ENCODE measurements around the gene ADARB1.

The ADARB1 gene

DNA sequence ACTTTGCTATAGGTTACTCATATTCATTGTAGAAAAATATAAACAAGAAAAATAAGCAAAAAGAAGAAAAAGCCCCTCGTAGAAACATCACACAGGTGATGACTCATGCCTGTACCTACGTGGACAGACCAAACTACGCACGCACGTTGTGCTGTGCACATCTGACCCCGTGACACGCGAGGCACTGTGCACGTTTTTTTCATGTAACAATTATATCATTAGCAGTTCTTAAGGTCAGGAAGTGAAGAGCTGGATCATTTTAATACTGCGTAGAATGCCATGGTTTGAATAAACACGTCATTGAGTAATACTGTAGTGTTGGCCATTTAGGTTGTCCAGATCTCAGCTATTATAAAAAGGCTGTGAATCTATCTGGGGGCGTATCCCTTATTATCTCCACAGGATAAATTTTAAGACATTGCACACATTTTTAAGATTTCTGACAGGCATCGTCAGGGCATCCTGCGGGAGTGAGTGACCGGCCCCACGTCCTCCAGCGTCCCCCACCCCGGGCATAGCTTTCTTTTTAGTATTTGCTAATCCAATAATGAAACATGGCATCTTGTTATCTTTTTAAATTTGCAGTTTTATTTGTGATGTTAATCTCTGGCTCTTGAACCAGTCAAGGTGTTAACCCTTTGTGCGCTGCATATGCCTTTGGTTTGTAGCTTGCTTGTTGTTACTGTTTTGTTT lies 23.4 kb upstream of the ADARB1 start:
- CTCF ChIA-PET = interaction anchor here (1.0 kb wide), 1 partner anchor 77 kb away, joined by 3 read pairs; no protein-coding TSS in a partner anchor
- TF ChIP-seq, protein P1, sequence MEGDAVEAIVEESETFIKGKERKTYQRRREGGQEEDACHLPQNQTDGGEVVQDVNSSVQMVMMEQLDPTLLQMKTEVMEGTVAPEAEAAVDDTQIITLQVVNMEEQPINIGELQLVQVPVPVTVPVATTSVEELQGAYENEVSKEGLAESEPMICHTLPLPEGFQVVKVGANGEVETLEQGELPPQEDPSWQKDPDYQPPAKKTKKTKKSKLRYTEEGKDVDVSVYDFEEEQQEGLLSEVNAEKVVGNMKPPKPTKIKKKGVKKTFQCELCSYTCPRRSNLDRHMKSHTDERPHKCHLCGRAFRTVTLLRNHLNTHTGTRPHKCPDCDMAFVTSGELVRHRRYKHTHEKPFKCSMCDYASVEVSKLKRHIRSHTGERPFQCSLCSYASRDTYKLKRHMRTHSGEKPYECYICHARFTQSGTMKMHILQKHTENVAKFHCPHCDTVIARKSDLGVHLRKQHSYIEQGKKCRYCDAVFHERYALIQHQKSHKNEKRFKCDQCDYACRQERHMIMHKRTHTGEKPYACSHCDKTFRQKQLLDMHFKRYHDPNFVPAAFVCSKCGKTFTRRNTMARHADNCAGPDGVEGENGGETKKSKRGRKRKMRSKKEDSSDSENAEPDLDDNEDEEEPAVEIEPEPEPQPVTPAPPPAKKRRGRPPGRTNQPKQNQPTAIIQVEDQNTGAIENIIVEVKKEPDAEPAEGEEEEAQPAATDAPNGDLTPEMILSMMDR (IDR thresholded peaks at IDR 0.05; ENCODE audit: control extremely low read depth, extremely low read depth, low read depth, missing control alignments) = no peak
- DNase-seq (ENCODE audit: extremely low spot score) = no peak

DNA sequence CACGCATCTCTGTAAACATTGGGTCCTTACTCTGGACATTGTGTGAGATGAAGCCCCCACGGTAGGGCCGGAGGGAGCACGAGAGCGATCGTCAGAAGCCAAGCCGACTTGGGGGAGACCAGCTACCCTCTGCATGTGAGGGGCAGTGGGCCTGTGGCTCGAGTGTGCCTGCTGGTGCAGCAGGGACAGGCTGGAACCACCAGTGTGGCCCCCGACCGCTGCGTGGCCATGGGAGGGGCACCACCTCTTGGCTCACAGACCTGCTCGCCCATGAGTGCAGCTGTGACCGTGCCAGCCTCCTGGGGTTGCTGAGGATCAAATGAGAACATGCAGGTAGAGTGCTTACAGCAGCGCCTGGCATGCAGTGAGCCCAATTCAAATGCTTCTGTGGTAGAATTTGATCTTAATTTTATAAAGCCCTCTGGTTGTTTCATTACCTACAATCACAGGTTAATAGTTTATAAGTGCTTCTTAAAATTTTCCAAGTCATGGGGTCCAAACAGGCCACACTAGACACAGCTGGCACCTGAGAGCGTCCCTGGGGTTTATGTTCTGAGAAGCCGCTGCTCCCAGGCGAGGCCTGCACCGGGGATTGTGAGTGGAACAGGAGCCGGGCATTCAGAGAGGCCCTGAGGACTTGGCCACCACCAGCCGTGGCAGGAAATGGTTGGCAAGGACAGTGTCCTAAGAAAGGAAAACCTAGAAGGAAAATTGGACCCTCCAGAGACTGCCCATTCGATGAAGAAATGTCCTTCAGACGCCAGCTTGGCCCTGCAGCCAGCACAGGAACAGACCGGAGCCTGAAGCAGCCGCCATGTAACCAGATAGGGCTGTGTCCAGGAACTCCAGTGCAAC lies 22.6 kb upstream of the ADARB1 start:
- ChIA-PET CTCF (interaction anchor here (1.0 kb wide), 1 partner anchor 77 kb away, joined by 3 read pairs; no protein-coding TSS in a partner anchor), POLR2A (no interaction called here)
- DNase-seq (ENCODE audit: extremely low spot score) = no peak
- TF ChIP-seq, protein P1 (IDR thresholded peaks at IDR 0.05; ENCODE audit: control extremely low read depth, extremely low read depth, low read depth, missing control alignments) = no peak

More for the DNA sequence above, 23.4 kb upstream of the ADARB1 start:
- POLR2A ChIA-PET = no interaction called here

DNA sequence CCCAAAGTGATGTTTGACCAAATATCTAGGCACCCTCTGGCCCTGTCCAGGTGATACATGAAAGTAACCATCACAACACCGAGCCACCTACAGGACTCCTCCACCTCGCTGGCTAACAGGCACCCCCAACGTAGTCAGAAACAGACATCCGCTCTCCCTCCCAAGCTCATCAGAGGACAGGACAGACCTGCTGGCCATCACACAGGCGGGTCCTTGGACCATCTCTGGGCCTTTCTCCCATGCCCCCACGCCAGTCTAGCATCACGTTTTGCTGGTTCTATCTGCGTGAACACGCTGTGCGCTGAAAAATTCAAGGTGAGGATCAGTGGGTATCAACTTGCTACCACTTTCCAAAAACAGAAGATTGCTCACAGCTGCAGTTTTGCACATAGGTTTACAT lies 21.4 kb upstream of the ADARB1 start:
- no peak for DNase-seq (ENCODE audit: extremely low spot score)
- POLR2A ChIA-PET = no interaction called here
- TF ChIP-seq, protein P1 (IDR thresholded peaks at IDR 0.05; ENCODE audit: control extremely low read depth, extremely low read depth, low read depth, missing control alignments) = no peak
- CTCF ChIA-PET = interaction anchor here (1.6 kb wide), 1 partner anchor 85 kb away, joined by 4 read pairs; no protein-coding TSS in a partner anchor

DNA sequence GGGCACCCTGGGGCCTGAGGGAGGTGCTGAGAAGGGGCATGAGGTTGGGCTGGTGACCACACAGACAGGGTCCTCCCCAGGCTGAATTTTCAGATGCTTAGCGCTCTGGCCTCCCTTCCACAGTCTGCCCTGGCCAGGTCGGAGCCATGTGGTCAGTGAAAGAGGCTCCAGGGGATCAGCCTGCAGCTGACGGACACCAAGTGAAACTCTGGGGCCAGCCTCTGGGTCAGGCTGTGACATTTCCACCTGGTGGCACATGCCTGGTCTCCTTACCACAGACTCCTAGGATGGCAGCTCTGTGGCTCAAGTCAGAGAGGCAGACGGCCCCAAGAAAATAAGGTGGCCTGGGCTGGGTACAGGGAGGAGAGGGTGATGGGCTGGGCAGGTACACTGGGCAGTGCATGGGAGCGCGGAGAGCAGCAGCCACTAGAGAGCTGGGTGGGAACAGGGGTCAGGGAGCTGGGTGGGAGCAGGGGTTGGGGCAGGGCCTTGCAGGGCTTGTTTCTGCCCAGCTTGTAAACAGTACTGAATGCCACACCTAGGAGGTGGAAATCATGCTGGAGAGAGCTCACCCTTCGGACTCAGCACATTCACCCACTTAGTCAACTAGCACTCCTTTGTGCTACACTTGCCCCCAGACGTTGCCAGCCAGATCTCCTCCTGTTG lies 20.7 kb upstream of the ADARB1 start:
- DNase-seq (ENCODE audit: extremely low spot score) = no peak
- TF ChIP-seq, protein P1 (IDR thresholded peaks at IDR 0.05; ENCODE audit: control extremely low read depth, extremely low read depth, low read depth, missing control alignments) = no peak
- POLR2A ChIA-PET = no interaction called here
- CTCF ChIA-PET = interaction anchor here (1.6 kb wide), 1 partner anchor 85 kb away, joined by 4 read pairs; no protein-coding TSS in a partner anchor

DNA sequence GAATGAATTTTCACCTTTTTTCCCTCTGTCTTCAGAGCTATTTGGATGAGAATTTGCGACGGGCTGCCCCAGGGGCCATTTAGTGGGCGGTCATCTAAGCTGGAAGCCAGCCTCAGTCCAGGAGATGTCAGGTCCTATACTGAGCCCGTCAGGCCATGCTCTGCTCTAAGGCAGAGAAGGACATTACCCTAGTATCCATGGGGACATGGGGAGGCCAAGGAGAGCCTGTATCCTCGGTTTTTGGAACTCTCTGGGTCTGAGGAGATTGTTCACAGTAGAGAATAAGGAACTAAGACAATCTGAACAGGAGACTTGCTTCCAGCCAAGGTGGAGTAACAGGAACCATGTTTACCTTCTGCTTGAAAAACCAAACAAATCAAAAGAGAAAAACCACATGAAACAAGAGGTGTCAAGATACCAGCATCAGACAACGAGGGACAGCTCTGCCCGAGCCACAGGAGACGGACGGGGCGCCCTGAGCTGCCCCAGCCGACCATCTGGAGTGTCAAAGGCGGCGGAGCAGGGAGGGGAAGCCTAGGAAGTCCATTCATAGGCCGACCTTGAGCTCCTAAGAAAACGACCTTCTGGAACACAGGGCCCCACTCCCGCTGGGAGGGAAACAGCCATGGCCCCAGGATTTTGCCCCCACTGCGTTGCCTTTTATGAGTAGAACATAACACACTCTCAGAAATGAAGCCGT lies 20.0 kb upstream of the ADARB1 start:
- no peak for DNase-seq (ENCODE audit: extremely low spot score)
- CTCF ChIA-PET = interaction anchor here (1.6 kb wide), 1 partner anchor 84 kb away, joined by 4 read pairs; no protein-coding TSS in a partner anchor
- POLR2A ChIA-PET = no interaction called here
- TF ChIP-seq, protein P1 (IDR thresholded peaks at IDR 0.05; ENCODE audit: control extremely low read depth, extremely low read depth, low read depth, missing control alignments) = no peak

All from GM10248 (cell line).